ENCODE data around the gene ARFIP1.
"Not testable (repeated sequence)": the region's sequence is repeated elsewhere in the genome, so short reads cannot be mapped to it uniquely, and the experiment has no call there.

The ARFIP1 gene

DNA sequence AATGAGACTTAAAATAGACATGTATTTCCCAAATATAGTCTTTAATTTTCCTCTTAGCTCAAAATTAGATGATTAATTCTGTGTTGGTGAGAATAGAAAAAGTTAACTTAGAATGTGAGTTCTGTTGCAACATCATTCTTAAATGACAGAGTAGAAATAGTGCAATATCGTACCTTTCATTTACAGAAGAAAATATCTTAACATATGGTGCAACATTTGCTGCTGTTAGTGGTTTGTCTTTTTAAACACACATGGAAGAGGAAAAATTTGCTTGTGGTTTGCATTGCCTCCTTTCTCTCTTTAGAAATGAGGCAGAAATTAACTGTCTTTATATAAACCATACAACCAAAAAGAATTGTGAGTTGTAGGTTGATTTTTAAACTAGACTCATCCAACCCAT is 117.1 kb downstream of the ARFIP1 start:
- DNase-seq (ENCODE audit: low read depth in 2 of 2): peak; percentile 40 to 42

DNA sequence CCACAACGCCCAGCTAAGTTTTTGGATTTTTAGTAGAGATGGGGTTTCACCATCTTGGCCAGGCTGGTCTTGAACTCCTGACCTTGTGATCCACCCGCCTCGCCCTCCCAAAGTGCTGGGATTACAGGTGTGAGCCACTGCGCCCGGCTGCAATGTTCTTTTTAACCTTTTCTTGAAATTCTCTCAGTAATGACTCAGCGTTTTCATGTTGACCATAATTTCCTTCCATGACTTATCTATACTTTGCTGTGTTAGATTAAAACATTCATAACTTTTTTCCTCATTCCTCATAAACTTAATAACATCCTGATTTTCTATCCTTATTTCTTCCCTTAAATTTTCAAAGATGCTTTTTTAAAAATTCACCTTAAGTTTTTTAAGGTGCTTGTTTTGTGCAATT is 118.4 kb downstream of the ARFIP1 start:
- not testable (repeated sequence) for DNase-seq (ENCODE audit: low read depth in 2 of 2)

DNA sequence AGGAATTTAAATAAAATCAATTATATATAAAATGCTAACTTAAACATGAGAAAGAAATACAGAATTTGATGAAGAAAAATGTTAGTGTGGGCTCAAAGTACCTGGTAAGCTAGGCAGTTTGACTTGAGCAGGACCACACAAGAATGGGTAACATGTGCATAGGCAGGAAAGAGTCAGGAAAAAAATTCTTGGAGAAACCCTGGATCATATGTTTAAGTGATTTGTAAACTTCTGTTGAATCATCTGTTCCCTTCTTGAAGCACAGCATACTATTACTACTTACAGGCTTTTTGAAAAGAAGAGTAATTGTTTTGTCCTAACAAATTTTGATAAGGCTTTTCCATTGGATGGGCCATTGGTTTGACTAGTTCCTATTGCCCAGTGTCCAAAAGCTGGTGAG is 118.9 kb downstream of the ARFIP1 start:
- no peak for DNase-seq (ENCODE audit: low read depth in 2 of 2)

DNA sequence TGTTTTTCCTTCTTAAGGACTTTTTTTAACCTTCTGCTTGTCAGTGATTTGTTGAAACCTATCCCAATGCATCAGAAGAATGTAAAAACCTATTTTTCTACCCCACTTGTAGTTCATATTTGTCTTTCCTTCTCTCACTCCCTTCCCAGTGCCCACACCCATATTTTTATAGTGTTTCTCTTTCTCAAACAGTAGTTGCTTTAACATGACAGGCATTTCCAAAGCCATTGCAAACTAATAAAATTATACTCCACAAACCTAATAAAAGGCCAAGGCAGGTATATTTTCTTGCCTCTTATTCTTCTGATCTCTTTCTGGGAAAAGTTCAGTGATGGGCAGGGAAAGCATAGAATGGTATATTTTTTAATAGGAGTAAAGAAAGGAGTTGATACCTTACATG is 120.6 kb downstream of the ARFIP1 start:
- no peak for DNase-seq (ENCODE audit: low read depth in 2 of 2)

DNA sequence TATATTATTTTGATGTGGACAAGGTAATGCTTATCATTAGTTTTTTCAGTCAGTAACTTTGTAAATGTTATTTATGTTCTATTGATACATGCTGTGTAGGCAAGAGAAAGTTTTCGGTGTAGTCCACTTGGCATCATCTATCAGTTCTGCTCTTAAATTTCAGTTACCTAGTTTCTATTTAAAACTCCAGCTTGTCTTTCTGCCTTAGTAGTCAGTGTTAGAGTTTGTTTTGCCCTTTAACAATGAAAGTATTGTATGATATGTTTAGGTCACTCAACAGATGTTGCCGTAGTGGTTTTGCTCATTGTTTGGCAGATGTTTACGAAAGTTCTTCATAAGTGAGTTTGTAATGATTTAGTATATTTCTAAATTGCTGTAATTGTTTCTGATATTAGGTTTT is 121.5 kb downstream of the ARFIP1 start:
- no peak for DNase-seq (ENCODE audit: low read depth in 2 of 2)

DNA sequence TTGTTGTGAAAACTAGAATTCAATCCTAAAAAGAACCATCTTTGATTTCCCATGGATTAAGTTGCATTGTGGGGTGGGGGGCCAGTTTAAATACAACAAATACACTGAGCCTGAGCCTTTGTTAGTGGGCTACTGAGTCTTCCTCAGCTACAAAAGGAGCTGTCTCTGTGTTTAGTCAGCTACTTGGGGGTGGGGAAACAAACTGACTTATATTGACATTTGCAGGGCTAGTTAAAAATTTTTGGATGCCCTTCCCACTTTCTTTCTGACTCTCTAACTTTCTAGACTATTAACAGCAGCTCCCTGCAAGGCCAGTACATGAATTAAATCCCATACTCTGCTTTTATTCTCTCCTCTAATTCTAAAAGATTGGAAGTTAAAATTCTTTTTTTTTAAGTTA is 123.9 kb downstream of the ARFIP1 start:
- DNase-seq (ENCODE audit: low read depth in 2 of 2): no peak

DNA sequence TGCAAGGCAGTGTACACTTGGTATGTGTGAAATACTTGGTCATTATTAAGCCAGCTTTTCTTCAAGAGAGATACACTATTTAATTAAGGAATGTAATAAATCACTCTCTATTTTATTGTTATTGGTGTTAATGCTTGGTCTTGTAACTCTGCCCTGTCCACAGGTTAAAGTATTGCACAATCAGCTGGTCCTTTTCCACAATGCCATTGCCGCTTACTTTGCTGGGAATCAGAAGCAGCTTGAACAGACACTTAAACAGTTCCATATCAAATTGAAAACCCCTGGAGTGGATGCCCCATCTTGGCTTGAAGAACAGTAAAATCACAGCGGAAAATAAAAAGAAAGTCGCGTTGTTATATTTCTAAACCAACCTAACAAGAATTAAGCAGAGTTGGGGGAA is 130.1 kb downstream of the ARFIP1 start:
- DNase-seq (ENCODE audit: low read depth in 2 of 2): no peak

DNA sequence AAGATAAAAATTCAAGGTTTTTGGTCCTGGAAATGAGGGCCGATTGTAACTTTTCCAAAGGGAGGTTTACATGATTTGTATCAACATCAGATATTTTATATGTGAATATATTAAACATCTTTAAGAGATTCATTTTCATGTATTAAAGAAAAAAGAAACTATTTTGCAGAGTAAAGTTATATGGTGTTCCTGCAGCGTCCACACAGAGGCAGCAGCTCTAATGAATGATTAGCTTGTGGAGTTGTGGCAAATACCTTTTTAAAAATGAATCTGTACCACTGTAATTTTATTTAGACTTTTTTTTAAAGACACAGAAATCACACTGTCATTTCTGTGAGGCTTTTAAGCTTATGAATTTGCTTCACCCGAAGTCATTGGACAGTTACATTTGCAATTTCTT is 130.8 kb downstream of the ARFIP1 start:
- no peak for DNase-seq (ENCODE audit: low read depth in 2 of 2)

DNA sequence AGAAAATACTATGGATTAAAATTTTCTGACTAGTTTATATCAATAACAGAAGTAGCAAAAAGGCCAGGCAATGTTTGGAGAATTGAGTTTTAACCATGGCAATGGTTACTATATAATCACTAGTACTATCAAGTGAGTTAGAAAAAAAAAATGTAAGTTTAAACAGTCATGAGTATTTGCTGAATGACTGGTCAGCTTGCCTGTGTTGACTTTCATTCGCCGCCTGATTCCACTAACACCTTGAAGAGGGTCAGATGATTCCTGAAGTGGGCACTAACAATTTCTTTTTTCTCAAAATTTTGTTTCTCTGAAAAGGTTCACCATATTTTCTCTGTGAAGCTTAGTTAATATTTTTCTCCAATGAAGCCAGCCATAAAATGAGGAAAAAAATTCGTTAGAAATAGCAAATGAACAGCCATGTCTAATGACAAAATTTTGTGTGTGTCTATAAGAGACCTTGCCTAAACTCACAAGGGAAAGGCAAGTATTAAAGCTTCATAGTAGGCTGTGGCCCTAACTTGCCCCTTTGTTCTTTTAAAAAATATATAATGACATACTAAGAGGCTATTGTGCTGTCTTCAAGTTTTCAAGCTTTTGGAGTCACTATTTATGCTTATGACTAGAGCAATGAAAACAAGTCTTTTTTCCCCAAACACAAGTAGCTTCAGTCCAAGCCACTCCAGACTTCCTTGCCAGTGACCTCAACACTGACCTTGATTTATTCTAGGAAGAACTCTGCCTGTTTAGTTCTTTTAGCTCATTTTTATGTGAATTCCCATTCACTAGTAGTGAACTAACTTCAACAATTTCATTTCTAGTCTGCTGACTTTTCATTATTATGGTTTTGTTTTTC is 138.0 kb downstream of the ARFIP1 start:
- DNase-seq (ENCODE audit: low read depth in 2 of 2): no peak

DNA sequence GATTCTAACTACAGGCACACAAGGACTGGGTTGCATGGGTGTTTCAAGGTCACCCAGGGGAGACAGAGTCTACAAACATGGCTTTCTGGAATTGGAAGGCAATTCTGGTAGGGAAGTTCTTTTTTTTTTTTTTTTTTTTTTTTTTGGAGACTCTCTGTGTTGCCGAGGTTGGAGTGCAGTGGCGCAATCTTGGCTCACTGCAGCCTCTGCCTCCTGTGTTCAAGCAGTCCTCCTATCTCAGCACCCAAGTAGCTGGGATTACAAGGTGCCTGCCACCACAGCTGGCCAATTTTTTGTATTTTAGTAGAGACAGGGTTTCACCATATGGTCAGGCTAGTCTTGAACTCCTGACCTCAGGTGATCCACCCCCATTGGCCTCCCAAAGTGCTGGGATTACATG is 140.1 kb downstream of the ARFIP1 start:
- DNase-seq (ENCODE audit: low read depth in 2 of 2): no peak

DNA sequence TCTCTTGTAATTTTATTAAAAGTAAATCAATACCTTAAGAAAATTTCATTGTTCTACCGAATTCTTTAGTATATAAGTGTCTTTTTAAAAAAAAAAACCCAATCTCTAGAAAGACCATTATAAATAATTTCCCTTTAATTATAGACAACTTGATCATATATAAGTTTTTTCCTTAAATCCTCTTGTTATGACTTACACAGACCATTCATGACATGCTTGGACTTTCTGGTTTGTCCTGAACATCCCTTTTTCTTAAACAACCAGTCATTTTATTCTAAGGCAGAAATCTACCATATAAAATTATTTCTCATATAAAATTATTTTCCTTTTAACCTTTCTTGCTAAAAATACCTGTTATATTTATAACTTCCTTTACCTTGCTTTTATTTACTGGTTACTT is 141.0 kb downstream of the ARFIP1 start:
- DNase-seq (ENCODE audit: low read depth in 2 of 2): no peak

DNA sequence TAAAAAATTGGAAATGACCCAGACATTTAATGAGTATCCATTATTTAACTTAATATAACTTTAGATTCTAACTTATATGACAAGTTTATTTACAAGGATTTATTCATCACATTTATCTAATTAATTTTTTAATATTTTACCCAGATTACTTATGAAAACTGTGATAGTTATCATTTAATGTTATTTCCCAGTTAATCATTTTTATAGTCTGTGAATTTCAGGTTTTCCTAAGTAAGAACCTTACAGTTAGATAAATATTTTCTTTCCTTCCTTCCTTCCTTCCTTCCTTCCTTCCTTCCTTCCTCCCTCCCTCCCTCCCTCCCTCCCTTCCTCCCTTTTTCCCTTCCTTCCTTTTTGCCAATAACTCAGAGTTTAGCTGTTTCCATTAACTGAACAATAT is 141.5 kb downstream of the ARFIP1 start:
- no peak for DNase-seq (ENCODE audit: low read depth in 2 of 2)

DNA sequence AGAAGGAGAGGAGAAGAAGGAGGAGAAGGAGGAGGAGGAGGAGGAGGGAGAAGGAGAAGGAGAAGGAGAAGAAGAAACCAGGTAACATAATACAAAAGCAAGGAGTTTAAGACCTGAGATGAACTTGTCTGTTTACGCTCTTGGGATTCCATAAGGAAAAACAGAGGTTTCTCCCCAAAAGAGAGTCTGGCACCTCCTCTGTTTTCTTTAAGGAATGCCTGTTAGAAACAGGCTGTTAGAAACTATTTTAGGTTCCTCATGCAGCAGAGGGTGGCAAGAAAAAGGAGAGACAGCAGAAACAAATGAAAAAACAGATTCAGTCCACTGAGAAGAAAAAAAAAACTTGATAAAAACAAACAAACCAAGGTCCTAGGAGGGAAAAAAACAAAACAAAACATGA is 146.1 kb downstream of the ARFIP1 start:
- no peak for DNase-seq (ENCODE audit: low read depth in 2 of 2)

DNA sequence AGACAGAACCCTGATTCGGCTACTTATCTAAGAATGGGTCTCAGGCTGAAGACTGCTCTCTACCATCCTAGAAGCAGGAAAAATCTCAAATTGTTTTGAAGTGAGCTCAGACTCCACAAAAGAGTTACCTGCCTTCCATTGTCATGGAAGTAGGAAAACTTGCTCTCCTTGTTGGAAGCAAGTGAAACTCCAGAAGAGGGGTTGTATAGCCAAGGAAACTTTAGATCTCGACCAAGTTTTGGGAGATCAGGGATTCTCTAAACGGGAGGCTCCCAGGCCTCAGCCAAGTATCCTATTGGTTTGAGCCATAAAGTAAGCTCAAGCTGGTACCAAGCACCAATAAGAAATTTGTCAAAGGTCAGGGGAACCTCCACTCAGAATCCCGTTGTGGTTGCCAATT is 147.2 kb downstream of the ARFIP1 start:
- DNase-seq (ENCODE audit: low read depth in 2 of 2): no peak

DNA sequence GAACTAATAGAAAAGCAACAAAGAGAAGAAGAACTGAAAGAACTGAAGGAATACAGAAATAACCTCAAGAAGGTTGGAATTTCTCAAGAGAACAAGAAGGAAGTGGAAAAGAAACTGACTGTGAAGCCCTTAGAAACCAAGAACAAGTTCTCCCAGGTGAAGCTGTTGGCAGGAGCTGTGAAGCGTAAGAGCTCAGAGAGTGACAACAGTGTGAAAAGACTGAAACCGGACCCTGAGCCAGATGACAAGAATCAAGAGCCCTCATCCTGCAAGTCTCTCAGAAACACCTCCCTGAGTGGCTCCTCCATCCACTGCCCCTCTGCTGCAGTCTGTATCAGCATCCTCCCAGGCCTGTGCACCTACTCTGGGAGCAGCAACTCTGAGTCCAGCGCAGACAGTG is 148.0 kb downstream of the ARFIP1 start:
- no peak for DNase-seq (ENCODE audit: low read depth in 2 of 2)

DNA sequence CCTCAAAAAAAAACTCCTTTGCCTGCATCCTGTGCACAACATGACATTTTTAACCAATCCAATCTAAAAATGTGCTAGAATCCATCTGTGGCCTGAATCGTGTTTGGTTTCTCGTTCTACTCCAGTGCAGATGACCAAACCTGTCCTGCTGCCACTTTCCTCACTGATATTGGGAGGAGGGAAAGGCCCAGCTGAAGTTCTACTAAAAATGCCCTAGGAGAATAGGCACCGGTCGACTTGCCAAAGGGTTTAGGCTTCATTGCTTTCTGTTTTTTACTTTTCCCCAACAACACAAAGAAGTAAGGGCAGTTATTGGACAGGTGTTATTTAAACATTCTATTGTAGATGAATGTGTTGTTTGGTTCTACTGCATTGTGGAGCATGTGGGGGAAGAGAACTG is 148.5 kb downstream of the ARFIP1 start:
- DNase-seq (ENCODE audit: low read depth in 2 of 2): no peak

DNA sequence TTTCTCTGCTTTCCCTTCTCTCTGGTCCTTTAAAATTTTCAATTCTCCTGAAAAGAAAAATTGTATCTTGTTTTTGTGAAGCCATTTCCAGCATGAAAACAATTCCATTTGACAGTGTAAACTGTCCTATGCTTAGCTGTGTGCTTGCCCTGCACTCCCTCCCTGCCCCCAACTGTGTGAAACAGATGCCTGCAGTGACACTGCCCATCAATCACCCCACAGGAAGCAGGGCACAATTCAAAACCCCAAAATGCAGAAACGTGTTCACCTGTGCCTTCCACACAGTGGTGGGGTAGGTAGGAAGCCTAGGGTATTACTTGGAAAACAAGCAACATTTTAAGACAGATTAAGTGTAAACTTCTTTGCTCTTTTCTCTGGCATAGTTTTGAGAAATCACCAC is 150.1 kb downstream of the ARFIP1 start:
- no peak for DNase-seq (ENCODE audit: low read depth in 2 of 2)

DNA sequence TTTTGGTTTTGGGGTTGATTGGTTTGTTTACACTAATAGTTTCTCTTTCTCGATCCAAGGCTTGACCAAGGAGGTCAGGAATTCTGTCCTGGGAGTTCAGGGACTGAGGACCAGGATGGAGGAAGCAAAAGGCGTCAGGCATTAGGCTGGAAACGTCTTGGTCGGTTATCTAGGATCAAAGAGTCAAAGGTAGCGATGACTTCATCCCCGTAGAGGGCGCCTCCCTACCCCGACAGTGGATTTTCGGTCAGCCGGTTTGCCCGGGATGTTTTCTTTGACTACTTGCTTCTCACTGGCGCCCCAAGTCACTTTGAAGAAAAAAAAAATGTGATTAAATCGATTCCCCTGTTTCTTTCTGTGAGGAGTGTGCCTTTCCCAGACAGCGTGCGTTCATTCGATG is 155.4 kb downstream of the ARFIP1 start:
- DNase-seq (ENCODE audit: low read depth in 2 of 2): no peak

DNA sequence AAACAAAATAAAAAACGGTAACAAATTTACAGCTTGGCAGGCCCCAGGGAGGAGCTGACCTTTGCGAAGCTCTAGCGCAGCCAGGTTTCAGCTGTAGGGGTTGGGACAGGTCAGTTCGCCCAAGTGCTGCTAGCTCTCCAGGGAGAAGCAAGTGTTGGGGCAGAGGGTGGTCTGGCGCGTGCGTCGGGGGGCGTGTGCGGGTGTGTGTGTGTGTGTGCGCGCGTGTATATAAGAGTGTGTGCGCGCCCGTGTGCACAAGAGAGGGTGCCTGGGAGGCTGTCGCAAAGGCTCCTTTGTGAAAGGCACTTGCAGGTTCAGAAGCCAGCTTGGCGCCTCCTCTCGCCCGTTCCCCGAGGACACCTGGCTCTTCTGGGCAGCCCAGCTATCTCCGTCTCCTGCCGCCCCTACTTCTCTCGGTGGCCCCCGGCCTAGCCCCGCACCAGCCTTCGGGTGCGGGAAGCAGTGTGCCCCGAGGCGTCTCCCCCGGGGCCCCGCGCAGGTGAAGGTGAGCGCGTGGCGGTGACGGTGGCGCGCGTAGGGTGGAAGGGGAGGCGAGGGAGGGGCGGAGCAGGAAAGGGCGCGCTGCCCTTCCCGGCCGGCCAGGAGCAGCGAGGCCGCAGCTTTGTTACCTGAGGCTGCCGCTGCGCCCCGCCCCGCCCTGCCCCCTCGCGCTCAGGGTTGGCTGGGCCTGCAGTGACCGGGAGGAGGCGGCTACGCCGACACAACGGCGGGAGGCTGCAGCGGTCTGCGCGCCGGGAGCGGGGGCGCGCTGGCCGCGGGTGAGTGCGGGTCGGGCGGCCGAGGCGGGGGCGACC is 156.1 kb downstream of the ARFIP1 start, which contains the start of gene FHDC1:
FHDC1 (plus strand) TSS at position 693 of the 815 bp plus-strand sequence. CDS start 6,735 bp downstream, outside the sequence.
- no peak for DNase-seq (ENCODE audit: low read depth in 2 of 2)

DNA sequence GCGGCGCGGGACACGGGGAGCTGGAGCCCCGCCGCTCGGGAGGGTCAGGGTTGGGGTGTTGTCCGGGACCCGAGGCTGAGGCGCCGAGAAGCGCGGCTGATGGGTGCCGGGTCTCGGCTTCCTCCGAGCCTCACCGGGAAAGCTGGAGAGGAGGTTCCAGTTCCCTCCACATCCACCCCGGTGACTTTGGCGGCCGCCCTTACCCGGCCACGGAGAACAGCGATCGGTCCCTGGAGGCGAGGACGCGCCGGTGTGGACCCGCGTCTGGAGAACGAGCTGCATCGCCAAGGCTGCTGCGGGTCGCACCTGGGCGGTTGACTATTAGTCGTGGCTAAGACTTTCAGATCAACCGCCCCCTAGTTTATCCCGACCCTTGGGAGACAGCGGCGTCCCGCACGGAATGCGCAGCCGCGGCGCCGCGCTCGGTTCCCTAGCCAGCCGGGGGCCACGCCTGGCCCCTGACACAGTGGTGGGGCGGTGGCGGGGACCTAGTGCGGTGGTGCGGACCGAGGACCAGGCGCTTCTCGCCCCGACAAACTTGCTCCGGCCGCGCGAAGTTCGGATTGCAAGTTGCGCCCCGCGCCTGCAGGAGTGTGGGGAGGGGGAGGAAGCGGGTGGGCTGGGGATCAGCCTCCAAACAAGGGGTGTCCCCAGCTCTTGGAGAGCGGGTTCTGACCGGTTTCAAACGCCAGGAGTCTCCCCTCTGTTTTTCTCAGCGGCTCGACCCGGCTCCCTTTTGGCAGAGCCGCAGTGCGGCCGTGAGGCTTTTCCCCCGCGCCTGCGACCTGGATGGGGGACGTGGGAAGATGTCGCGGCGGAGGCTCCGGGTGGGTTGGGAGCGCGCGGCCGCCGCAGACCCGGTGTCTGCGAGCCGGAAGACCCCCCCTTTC is 156.9 kb downstream of the ARFIP1 start:
- DNase-seq (ENCODE audit: low read depth in 2 of 2): no peak

DNA sequence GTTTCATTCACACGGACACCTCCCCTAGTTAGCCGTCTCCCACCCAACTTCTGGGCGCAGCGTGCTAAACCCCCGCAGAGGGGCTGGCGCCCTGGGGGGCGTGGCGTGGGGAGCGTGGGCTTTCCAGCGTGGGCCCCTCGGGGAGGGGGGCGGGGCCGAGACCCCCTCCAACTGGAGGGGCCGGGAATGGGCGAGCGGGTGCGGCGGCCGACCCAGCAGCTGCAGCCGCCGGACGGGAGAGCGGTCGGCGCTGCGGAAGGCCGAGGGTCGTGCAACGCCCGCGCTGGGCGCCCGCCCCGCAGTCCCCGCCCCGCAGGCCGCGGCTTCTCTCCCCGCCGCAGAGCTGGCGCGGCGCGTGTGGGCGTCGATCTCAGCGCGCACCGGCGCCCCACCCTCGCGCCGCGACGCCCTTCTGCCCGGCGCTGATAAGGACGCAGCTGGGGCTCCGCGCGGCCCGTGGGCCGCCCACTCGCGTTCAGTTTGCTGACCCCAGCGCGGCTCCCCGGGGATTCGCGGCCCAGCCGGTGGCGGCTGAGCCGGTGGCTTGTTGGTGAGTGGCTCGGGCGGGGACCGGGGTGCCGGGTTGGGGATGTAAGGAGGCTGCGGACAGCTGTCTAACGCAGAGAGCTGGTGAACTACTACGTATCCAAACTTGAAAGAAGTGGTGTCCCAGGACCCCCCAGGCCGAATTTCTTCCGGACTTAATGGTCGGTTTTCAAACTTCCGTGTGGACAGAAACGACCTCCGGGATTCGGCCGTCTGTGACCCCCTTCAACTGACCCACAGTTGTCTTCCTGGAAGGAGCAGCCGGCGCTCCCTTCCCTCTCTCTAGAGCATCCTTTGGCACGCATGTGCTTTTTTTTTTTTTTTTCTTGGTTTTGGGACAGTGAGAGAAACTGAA is 157.8 kb downstream of the ARFIP1 start:
- no peak for DNase-seq (ENCODE audit: low read depth in 2 of 2)

All from fibroblast of skin of left biceps (primary cell).